Left renal cortex interstitium (tissue), 4 donors: Measurements from ENCODE around the gene FXYD3. TPM values are rescaled to one million over a fixed set of nuclear protein-coding genes. Genes with fewer than 3 reads are reported as not detected.

Experiments
- DNase-seq, 4 donors: peaks; one replicate each; pipeline ENCODE4 v3.0.0-alpha.2; 2013; ENCODE audit warnings: low read depth in 4 of 4, low spot score in 2 of 4, missing footprints in 1 of 4
- polyA plus RNA-seq, 4 donors: library from polyadenylated mRNA; unstranded; fragments of 120-200 nt; gene quantifications; one replicate each; pipeline ENCODE4 v1.2.1, GENCODE V29; 2013; ENCODE audit not compliant: insufficient read length in 4 of 4

FXYD3 gene
- polyA plus RNA-seq, 4 donors: 16.2 to 25.3 (median 19.5) TPM

- no peak for DNase-seq
Measured at GRCh38 chr19:35105411-35106290, 10.0 kb upstream of the FXYD3 start.

GRCh38 chr19:35106291-35106583 lies 9.4 kb upstream of the FXYD3 start:
- DNase-seq: no peak

- DNase-seq: no peak
Measured at GRCh38 chr19:35106898-35107541, 8.6 kb upstream of the FXYD3 start.

- DNase-seq: no peak
Measured at GRCh38 chr19:35107545-35107944, 8.1 kb upstream of the FXYD3 start.

GRCh38 chr19:35108730-35109129 lies 6.9 kb upstream of the FXYD3 start:
- no peak for DNase-seq

- DNase-seq: no peak
Measured at GRCh38 chr19:35109395-35110112, 6.1 kb upstream of the FXYD3 start.

- no peak for DNase-seq
Measured at GRCh38 chr19:35110974-35111373, 4.6 kb upstream of the FXYD3 start.

GRCh38 chr19:35112995-35113688 lies 2.5 kb upstream of the FXYD3 start:
- no peak for DNase-seq

GRCh38 chr19:35114353-35115176 lies 1.1 kb upstream of the FXYD3 start:
- peak in 3 of 4 donors; percentile 67 to 81 (median 73) for DNase-seq

- no peak for DNase-seq
Measured at GRCh38 chr19:35116072-35116801, 614 bp downstream of the FXYD3 start.

- no peak for DNase-seq
Measured at GRCh38 chr19:35117116-35117515, 1.5 kb downstream of the FXYD3 start.

- DNase-seq: no peak
Measured at GRCh38 chr19:35117799-35118198, 2.2 kb downstream of the FXYD3 start.

- no peak for DNase-seq
Measured at GRCh38 chr19:35118268-35119020, 2.8 kb downstream of the FXYD3 start.

- no peak for DNase-seq
Measured at GRCh38 chr19:35119091-35119490, 3.5 kb downstream of the FXYD3 start.

- no peak for DNase-seq
Measured at GRCh38 chr19:35119578-35120155, 4.0 kb downstream of the FXYD3 start.

GRCh38 chr19:35120492-35120891 lies 4.9 kb downstream of the FXYD3 start:
- no peak for DNase-seq

- no peak for DNase-seq
Measured at GRCh38 chr19:35120898-35121297, 5.3 kb downstream of the FXYD3 start.
